Amniotic stem cell (primary cell): Measurements from ENCODE around the gene LGALS9.
"Not testable (repeated sequence)": the region's sequence is repeated elsewhere in the genome, so short reads cannot be mapped to it uniquely, and the experiment has no call there.

ENCODE experiments used
- DNase-seq: peaks from one replicate; lab custom pipeline; 2025; lab: John Stamatoyannopoulos, UW

The LGALS9 gene

DNA sequence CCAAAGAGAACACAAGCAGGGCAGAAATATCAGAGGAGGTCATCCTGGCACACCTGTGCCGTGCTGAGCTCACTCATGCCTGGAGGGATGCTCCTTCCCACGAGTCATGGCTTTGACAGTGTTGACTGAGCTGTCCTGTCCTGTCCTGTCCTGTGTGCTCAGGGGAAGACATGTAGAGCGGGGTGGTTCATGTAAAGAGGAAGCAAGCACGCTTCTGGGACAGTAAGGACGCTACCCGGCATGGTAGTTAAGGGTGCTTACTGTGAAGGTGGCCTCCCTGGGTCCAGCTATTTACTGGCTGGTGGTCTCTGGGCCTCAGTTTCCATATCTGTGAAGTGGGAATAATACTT, 398 bp downstream of the LGALS9 start:
- no peak for DNase-seq

DNA sequence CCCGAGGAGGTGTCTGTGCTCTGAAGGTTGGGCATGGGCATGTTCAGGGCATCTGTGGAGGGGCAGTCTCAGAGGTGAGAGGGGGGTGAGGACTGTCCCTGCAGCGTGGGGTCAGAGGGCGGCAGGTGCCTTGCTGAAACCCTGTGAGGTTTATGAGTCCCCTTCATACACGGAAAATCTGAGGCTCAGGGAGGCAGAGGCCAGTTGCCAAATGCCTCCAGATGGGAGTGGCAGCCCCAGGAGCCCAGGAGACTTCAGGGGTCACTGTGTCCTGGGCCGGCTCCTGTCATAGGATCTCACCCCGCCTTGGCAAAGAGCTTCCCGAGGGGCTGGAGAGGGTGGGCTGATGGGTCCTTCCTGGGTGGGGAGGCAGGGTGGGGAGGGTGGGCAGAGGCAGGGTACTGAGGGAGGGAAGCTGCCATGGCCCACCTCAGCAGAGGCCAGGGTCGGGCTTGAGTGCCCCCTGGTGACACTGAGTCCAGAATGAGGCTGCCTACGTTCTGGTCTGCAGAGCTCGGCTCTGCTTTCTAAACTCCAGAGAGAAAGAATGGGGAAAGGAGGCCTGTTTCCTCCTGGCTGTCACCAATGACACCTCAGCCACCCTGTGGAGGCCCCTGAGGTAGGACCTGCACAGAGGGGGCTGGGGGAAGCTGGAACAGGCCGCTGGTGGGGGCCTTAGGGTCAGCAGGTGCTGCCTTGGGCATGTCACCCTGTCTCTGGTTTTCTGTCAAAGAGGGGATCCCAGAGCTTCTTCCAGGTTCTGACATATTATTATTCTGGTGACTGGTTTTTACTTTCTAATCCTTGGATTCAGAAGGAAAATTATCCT, 1.1 kb downstream of the LGALS9 start:
- no peak for DNase-seq

DNA sequence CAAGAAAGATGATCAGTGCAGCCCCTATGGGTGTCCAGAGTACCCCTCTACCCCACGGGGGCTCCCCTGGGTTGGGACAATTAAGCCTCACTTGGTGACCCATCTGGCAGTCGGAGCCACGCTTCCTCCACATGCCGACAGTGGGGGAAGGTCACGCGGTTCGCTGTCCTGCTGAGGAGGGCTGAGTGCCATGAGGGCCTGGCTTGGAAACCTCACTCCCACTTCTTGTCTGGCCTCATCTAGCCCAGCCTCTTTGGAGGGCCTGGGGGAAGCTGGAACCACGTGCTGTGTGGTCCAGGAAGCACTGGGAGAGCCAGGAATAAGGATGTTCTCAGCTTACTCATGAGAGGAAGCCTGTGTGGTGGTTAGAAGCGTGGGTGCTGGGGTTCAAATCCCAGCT, 1.8 kb downstream of the LGALS9 start:
- not testable (repeated sequence) for DNase-seq

DNA sequence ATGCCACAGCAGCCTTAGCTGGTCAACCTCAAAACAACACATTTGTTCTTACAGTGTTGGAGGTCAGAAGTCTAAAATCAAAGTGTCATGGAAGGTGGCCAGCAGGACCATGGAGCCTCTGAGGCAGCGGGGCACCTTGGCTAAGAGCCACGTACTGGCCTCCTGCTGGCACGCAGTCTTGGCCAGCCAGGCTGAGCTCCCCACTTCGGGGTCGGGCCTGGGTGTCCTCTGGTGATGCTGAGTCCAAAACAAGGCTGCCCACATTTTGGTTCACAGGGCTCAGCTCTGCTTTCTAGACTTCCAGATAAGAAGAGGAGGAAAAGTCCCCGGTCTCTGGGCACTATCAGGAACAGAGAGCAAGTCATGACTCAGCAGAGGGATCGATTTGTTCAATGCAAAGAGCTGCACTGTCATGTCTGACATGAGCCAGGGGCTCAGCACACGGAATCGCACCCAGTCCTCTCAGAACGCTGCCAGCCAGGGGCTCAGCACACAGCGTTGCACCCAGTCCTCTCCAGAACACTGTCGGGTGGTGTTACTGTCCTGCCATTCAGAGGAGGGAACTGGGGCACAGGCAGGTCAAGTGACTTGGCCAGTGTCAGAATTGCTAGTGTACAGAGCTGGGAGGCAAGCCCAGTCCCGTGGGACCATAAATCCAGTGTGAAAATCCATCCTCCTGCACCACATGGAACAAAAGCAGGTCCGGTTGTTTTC, 2.5 kb downstream of the LGALS9 start:
- DNase-seq: no peak

DNA sequence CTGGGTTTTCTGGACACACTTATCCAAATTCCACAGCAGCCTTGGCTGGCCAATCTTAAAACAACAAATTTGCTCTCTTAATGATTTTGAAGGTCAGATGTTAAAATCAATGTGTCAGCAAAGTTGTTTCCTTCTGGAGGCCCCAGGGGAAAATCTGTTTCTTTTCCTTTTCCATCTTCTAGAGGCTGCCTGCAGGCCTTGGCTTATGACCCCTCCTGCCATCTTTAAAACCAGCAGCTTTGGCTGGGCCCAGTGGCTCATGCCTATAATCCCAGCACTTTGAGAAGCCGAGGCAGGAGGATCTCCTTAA, 3.0 kb downstream of the LGALS9 start:
- DNase-seq: no peak

DNA sequence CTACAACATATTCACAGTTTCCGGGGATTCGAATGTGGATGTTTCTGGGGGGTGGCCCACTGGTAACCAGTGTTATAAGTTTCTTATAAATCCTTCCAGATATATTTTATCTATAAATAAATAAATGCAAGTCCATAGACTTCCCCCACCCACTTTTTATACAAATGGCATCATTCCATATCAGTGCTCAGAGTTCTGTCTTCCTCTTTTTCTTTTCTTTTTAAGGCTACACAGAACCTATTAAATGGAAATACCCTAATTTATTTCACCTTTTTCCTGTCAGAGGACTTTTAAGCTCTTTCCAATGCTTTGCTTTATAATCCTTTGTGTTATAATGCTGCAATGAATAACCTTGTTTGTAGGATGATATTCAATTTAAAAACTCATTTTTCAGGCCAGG, 3.8 kb downstream of the LGALS9 start:
- no peak for DNase-seq

DNA sequence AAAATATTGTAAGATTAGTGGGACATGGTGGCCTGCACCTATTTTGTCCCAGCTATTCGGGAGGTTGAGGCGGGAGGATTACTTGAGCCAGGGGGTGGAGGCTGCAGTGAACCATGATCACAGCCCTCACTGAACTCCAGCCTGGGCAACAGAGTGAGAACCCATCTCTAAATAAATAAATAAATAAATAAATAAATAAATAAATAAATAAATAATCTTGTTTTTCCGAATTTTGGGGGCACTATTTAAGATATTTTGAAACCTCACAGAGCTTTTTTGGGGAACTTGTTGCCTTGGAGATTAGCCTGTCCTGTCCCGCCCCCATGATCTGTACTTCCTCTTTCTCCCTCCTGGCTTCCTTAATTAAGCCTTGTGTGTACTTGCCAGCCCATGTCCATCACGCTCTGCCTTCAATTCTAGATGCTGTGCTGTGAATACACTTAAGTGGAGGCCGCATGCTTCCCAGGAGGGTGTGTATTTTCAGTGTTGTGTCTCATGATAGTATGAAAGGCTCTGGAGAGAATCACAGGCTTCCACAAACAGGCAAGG, 4.4 kb downstream of the LGALS9 start:
- no peak for DNase-seq

DNA sequence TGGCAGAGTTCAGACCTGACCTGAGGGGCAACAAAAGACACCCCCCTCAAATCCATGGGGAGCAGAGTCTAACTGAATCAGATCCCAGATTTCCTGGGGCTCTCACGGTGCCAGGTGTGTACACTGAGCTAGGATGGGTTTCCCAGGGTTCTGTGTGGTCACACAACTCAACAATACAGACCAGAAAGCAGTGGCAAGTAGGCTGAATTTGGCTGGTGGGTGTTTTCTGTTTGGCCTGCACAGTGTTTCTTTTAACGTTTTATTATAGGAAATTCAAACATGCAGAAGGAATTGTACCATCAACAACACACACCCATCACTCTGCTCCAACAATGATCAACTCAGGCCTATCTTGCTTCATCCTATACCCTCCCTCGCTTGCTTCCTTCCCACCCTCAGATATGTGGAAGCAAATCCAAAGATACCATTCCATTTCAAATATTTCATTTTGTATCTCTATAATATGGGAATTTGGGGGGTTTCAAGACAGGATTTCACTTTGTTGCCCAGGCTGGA, 5.1 kb downstream of the LGALS9 start:
- not testable (repeated sequence) for DNase-seq

DNA sequence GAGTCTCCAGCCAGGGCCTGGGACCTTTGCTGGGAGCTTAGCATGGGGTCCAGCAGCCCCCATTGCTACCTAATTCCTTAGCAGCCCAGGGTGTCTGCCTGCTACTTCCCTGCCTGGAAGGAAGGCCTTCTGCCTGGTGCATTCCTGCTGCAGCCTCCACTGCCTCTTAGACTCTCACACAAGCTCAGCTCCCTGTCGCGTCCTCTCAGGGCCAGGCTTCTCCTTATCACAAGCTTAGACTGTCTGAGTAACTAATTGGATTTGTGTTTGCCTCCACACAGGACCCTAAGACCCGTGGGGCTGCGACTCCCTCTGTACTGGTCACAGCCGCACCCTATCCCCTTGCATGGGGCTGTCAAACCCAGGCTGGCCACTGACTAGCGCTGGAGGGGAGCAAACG, 6.8 kb downstream of the LGALS9 start:
- not testable (repeated sequence) for DNase-seq

DNA sequence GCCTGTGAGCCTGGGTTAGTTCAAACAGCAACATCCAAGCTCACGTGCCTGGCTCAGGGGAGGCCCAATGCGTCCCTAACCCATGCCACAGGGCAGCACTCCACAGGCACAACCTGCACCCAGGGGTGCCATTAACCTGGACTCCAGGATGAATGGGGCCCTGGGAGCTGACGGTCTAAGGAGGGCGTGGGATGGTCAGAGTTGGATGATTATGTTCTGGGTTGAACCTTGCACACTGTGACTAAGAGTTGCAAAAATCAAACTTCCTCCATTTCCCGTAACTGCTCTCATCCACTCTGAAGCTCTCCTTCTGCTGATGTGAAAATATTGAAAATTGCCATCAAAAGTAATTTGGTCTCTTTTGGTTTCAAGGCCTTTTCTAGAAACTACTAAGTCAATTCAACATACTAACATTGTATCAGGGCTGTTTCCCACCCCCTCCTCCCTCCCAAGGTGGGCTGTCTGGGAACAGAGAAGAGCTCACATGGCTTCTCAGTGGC, 7.5 kb downstream of the LGALS9 start:
- not testable (repeated sequence) for DNase-seq

DNA sequence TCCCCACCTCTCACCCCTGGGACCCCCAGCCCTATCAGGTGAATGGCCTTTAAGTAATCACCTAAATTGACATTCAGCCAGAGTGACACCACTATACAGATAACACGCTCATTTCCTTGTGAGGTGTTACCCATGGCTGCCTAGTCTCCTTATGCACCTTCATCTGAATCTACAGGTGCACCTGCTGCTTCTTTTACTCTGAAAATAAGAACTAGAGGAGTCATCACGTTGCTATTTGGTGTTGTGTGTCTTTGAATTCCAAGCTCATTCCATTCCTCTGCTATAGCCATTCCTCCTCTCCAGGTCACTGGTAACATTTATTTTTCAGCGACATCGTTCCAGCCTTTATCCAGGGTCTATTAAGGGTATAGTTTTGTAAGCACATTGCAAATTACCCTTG, 9.8 kb downstream of the LGALS9 start:
- no peak for DNase-seq

DNA sequence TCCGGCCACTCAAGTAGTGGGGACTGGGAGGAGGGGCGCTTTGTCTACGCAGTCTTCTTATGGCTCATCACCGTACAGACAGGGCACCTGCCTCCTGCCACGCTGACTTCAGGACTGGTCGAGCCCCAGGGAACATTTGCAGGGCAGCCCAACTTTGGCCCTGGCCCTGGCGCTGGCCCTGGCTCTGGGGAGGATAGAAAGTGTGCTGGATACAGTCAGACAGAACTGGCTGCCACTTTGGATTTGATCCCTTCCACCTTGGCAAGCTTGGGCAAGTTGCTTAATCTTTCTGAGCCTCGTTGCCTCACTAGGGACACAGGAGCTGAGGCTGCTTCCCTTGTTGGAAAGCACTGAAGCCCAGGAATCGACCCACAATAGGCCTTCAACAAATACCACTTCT, 13.6 kb downstream of the LGALS9 start:
- no peak for DNase-seq

DNA sequence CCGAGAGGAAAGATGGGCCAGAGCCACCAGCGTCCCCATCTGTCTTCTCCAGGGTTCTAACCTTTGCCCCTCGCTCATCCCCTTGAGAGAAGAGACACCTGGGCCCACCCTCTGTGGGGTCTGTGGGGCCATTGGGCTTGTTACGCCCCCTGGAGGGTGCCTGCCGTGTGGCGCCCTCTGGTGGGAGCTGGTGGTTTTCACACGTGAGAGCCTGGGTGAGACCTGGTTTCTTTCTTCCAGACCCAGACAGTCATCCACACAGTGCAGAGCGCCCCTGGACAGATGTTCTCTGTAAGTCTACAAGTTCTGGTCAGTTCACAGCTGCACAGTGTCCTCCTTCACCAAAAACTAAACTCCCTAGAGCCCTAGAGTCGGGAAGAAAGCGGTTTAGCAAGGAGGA, 14.6 kb downstream of the LGALS9 start:
- not testable (repeated sequence) for DNase-seq

DNA sequence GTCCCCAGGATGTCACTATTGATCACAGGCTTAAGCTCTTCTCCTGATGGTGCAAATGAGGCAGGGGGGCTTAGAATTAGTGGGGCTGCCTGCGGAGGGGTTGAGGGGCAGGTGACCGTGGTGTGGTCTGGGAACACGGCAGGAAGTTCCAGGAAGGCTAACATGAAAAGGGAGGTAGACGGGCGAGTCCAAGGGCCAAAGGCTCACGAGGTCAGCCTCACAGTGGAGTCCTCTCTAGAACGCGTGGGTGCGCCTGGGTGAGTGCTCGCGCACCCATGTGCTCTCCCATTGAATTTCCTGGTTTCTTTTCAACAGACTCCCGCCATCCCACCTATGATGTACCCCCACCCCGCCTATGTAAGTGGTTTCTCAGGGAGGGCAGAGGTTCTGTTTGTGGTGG, 15.2 kb downstream of the LGALS9 start:
- no peak for DNase-seq

DNA sequence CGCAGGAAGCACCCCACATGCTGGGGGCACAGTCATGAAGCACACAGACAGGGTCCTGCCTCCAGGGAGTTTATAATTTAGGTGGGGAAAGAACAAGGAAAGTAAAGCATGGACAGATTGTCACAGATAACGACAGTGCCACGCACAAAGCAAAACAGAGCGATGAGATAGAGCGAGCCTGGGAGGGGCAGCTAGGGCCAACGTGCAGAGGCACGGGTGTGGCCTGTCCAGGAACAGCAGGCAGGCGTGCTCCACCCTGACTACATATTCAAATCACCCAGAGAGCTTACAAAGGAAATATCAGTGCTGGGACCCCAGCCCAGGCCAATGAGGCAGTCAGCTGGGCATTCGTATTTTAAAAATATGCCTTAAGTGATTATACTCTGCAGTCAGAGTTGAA, 16.8 kb downstream of the LGALS9 start:
- no peak for DNase-seq

DNA sequence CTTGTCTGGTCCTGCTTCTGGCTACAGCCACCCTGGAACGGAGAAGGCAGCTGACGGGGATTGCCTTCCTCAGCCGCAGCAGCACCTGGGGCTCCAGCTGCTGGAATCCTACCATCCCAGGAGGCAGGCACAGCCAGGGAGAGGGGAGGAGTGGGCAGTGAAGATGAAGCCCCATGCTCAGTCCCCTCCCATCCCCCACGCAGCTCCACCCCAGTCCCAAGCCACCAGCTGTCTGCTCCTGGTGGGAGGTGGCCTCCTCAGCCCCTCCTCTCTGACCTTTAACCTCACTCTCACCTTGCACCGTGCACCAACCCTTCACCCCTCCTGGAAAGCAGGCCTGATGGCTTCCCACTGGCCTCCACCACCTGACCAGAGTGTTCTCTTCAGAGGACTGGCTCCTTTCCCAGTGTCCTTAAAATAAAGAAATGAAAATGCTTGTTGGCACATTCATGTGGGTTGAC, 18.2 kb downstream of the LGALS9 start:
- DNase-seq: not testable (repeated sequence)

DNA sequence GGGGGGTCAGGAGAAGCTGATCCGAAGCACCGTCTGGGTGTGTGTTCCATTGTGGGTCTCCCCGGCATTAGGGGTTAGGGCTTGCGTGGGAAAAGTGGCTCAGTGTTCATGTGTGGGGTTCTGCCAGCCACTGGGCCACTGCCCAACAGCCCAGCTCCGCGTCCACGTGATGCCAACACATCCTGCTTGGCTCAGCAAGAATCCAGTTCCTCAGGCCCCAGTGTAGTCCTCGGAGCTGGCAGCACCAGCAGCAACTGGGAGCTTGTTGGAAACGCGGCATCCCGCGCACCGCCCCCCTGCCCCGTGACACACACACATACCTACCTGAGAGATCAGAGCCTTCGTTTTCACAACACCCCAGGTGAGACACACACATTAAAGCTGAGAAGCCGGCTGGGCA, 18.9 kb downstream of the LGALS9 start:
- DNase-seq: no peak

DNA sequence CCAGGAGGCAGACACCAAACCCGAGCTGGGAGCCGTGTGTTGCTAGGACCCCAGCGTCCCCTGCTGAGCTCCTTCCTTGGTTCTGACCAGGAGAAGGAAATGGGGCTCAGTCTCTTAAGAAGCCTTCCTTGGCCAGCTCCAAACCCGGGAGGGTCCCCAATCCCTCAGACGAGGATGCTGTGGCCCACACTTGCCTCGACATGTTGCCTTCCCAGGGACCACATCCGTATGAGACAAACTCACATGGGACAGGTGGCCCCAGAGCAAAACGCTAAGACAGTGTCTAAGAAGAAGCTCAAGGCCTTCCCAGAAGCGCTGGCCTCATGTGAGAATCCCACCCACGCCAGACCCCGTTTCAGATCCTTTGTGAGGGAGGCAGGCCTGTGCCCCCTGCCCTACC, 19.8 kb downstream of the LGALS9 start:
- no peak for DNase-seq

DNA sequence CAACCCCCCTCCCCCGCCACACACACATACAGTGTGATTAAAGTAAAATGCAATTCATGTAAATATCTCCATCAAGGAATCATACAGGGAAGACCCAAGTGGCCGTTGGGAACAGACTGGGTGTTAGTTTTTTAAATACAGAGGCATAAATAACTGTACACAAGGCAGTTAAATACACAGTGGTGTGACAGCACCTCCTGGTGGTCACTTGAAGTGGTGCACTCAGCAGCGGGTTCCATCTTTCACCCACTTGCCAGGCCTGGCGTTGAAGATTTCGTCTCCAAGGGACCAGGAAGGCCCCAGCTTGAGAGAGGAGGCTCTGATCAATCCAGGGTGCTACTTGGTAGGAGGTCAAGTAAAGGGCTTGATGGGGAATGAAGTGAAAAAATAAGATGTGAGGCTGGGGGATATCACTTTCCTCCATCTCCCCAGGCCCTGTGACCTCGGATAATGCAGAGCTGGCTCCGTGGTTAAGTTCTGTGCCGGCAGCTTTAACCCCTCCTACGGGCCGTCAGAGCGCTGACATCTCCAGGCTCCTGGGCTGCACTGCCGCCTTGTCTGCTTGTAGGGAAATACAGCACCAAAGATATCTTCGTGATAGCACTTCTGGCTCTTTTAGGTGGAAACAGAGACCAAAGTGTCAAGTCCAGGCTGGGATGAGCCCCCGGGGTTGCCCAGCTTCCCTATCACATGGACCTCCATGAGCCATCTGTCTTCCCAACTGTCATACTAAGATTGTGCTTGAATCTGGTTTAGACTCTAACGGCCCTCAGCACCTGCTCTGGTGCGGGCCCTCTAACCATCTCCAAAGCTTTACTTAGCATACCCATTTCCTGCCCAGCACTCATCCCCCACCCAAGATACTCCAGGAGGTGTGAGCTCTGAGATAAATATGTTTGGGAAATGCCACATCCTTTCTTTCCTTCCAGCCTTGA, 20.7 kb downstream of the LGALS9 start:
- no peak for DNase-seq

DNA sequence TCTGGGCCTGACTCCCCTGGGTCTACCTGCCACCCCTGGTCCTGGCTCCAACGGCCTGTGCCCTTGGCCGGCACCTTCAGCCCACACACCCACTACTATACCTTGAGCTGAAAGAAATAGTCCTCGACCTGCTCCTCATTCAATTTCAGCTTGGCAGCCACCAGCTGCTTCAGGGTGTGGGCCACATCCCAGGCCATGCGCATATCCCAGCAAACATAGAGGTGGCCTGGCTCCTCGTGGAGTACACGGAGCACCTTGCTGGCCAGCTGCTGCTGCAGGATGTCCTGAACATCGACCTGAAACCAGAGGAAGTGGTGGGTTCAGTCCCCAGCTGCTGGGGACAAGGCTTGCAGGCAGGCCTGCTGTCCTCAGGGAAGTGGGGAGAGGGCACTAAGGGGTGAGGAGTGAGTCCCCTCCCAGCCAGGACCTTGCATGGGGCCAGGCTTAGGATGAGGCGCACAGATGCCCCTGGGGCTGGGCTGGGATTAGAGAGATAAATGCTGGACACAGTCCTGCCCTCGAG, 22.5 kb downstream of the LGALS9 start:
- not testable (repeated sequence) for DNase-seq

DNA sequence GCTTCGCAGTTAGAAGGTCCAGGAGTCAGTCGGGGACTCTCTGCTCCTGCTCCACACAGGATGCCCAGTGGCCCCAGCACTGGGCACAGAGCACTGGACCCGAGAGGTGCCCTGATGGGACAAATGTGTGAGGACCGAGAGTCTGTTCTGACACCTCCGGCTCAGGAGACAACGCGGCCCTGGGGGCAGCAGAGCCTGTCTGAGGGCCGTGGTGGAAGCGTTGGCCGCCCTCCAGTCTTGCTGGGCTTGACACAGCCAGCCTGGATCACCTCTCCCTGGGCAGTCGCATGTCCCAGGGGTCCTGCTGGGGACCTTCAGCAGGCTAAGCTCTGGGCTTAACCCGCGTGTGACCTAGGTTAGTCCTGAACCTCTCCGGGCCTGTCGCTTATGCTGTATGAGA, 23.1 kb downstream of the LGALS9 start:
- no peak for DNase-seq
